H1 (cell line): ENCODE measurements around the gene PRR5. TPM values are rescaled to one million over a fixed set of nuclear protein-coding genes. Genes with fewer than 3 reads are reported as not detected.

Experiments used
- BCL11A ChIP-seq, 2 experiments: IDR thresholded peaks; one replicate each; pipeline ENCODE4 v1.6.1; 2011; ENCODE audit warnings: low read depth in 2 of 2, low read length in 2 of 2, mild to moderate bottlenecking in 2 of 2
- POU5F1 ChIP-seq: IDR thresholded peaks from 2 replicates; pipeline ENCODE4 v1.6.1; 2011; ENCODE audit warnings: low read depth, mild to moderate bottlenecking, low read length, moderate library complexity
- RAD21 ChIP-seq, 2 experiments: IDR thresholded peaks in 1 of 2; conservative IDR thresholded peaks in 1 of 2; 2 replicates each; pipeline ENCODE4 v1.6.1; 2011; ENCODE audit warnings: low read depth in 2 of 2, low read length in 2 of 2, improper control_type of control experiment in 1 of 2, inconsistent platforms in 1 of 2, mild to moderate bottlenecking in 1 of 2, moderate library complexity in 1 of 2
- polyA plus RNA-seq, 7 experiments: library from polyadenylated mRNA; depleted of rRNA in 3 of 7; stranded (reverse) in 5 of 7; unstranded in 2 of 7; fragments of >200 nt in 5 of 7; fragments of 200-250 nt in 2 of 7; gene quantifications; 1 replicate in 5 of 7; 2 replicates in 1 of 7; 4 replicates in 1 of 7; pipeline versions ENCODE4 v1.2.1 to v1.2.3, GENCODE V29; 2011 to 2013; ENCODE audit warnings: missing spikeins in 2 of 7, mixed read lengths in 2 of 7
- total RNA-seq: library from RNA; stranded (reverse); fragmentation: NEBNext Ultra II Directional; extraction: Animal tissue kit (Norgen Biotek cat#: 25700); gene quantifications from 2 replicates; pipeline ENCODE4 v1.2.1, GENCODE V29; 2021

PRR5 gene
- total and polyA plus RNA-seq, 2 of the 8 experiments (the other 6 are each of a cell fraction or from before 2014, with no cell fraction given) = 16.5 to 25.7 TPM

GRCh38 chr22:44718418-44718817, 16.4 kb downstream of the PRR5 start (continued):
- TF ChIP-seq RAD21 (IDR thresholded peaks at IDR 0.05 in 1 of 2, conservative IDR thresholded peaks at IDR 0.05 in 1 of 2; ENCODE audit: low read depth in 2 of 2, low read length in 2 of 2) (no peak), BCL11A (IDR thresholded peaks at IDR 0.05; ENCODE audit: low read depth in 2 of 2, low read length in 2 of 2) (no peak), POU5F1 (no peak)
- TF ChIP-seq, all 59 proteins: peak for 0
